CD4-positive, CD25-positive, alpha-beta regulatory T cell (primary cell): Measurements from ENCODE around the gene PCBP3. TPM values are rescaled to one million over a fixed set of nuclear protein-coding genes. Genes with fewer than 3 reads are reported as not detected.

Source experiments
- ATAC-seq, 2 donors: fragments of 150-1000 bp; cut with Tn5 transposase; one replicate each; pipeline ENCODE4 v1.10.0; 2021; ENCODE audit warnings: low read depth in 2 of 2, moderate number of reproducible peaks in 2 of 2, moderate library complexity in 1 of 2
- DNase-seq, 3 donors: peaks; one replicate each; pipeline versions ENCODE4 v3.0.0 to v3.0.0-alpha.2; 2012 to 2022; ENCODE audit warnings: mixed read lengths in 1 of 3
- H3K27ac ChIP-seq: one replicate; pipeline ENCODE4 v1.7.0; 2013; ENCODE audit warnings: mild to moderate bottlenecking, low read length; ENCODE audit not compliant: insufficient read depth, poor library complexity, severe bottlenecking
- H3K27me3 ChIP-seq: one replicate; pipeline ENCODE4 v1.7.0; 2013; ENCODE audit warnings: low read length; ENCODE audit not compliant: control insufficient read depth, insufficient read depth
- H3K36me3 ChIP-seq: one replicate; pipeline ENCODE4 v1.7.0; 2013; ENCODE audit warnings: mild to moderate bottlenecking, low read length, moderate library complexity; ENCODE audit not compliant: control insufficient read depth, insufficient read depth
- H3K4me1 ChIP-seq: 2 replicates; pipeline ENCODE4 v1.7.0; 2013; ENCODE audit warnings: mild to moderate bottlenecking, low read length; ENCODE audit not compliant: insufficient read depth, control insufficient read depth, poor library complexity, severe bottlenecking
- H3K4me3 ChIP-seq: one replicate; pipeline ENCODE4 v1.7.0; 2013; ENCODE audit warnings: low read depth, mild to moderate bottlenecking, low read length, moderate library complexity
- H3K9me3 ChIP-seq, 2 experiments: 1 replicate in 1 of 2; 2 replicates in 1 of 2; pipeline ENCODE4 v1.7.0; 2013; ENCODE audit warnings: low read length in 2 of 2, mild to moderate bottlenecking in 1 of 2, moderate library complexity in 1 of 2; ENCODE audit not compliant: control insufficient read depth in 2 of 2
- H3K27ac Mint-ChIP-seq, 3 donors: one replicate each; pipeline ENCODE4 v1.8.0; 2020 to 2022; ENCODE audit warnings: mild to moderate bottlenecking in 3 of 3, mixed read lengths in 3 of 3, moderate library complexity in 2 of 3
- H3K27me3 Mint-ChIP-seq: one replicate; pipeline ENCODE4 v1.8.0; 2022; ENCODE audit warnings: mild to moderate bottlenecking, mixed read lengths
- H3K36me3 Mint-ChIP-seq: one replicate; pipeline ENCODE4 v1.8.0; 2020; ENCODE audit warnings: mixed read lengths
- H3K4me1 Mint-ChIP-seq, 4 donors: one replicate each; pipeline ENCODE4 v1.8.0; 2020 to 2022; ENCODE audit warnings: mixed read lengths in 4 of 4, mild to moderate bottlenecking in 1 of 4
- H3K4me3 Mint-ChIP-seq, 4 donors: one replicate each; pipeline ENCODE4 v1.8.0; 2020 to 2022; ENCODE audit warnings: mild to moderate bottlenecking in 4 of 4, mixed read lengths in 4 of 4, moderate library complexity in 3 of 4
- H3K9me3 Mint-ChIP-seq, 7 donors: one replicate each; pipeline ENCODE4 v1.8.0; 2020 to 2022; ENCODE audit warnings: mixed read lengths in 7 of 7, mild to moderate bottlenecking in 3 of 7, moderate library complexity in 2 of 7
- polyA plus RNA-seq, 4 donors: library from polyadenylated mRNA; unstranded; fragments of 300-500 nt; fragmentation: Illumina TruSeq; gene quantifications; one replicate each; pipeline ENCODE4 v1.2.3, GENCODE V29; 2021
- total RNA-seq: library from RNA; stranded (reverse); gene quantifications from one replicate; pipeline ENCODE4 v1.2.3, GENCODE V29; 2022

PCBP3 gene
- total and polyA plus RNA-seq, 5 donors from 2014 or later = 0.72 to 5.3 (median 2.3) TPM

DNA sequence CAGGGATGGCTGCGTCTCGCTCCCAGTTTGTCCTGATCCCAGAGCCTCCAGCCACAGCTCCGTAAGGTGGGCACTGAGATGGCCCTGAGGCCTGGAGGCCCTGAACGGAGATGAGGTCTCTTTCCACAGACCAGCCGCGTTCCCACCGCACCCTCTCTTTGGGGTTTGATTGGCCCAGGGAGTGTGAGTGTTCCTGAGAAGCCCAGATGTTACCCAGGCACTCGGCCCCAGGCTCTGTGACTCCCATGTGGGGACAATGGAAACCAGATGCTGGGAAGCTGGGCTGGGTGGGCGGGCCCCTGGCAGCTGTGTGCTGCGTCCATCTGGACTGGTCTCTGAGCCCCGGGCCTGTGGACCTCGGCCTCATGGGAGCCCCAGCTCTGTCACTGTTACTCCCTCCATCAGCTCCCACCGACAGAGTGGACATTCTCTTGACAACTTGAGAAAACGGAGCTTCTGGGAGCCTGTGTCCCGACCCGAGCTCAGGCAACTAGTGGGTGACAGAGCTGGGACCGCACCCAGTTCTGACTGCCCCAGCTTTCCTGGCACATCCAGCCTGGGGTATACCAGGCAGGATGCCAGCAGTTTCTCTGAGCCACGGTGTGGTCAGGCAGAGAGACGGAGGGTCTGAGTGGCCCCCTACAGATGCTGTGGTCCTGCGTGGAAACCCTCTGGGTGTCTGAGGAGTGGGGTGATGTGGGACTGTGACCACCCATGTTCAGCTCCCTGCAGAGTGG is 328.3 kb downstream of the PCBP3 start:
- peaks cover 4% of the 10 kb centered on the region for H3K36me3 Mint-ChIP-seq
- peaks cover 31% of the 10 kb centered on the region for H3K4me1 ChIP-seq
- peaks cover 2 to 13% (median 7%) of the 10 kb centered on the region in 4 donors for H3K4me1 Mint-ChIP-seq
- no peaks in the 10 kb centered on the region for H3K9me3 ChIP-seq
- no peak for ATAC-seq
- no peak for DNase-seq
- no peak overlapping the region for H3K4me3 ChIP-seq
- peak overlapping the region in 1 of 4 donors; percentile 24 for H3K4me3 Mint-ChIP-seq
- H3K27ac Mint-ChIP-seq = no peak overlapping the region
- peaks cover 35% of the 10 kb centered on the region for H3K27me3 Mint-ChIP-seq
- no peak overlapping the region for H3K27ac ChIP-seq
- no peaks in the 10 kb centered on the region for H3K36me3 ChIP-seq
- no peaks in the 10 kb centered on the region for H3K27me3 ChIP-seq
- H3K9me3 Mint-ChIP-seq = peaks cover 0 to 2% (median 0%) of the 10 kb centered on the region in 7 donors

GRCh38 chr21:45972353-45972715 is 328.8 kb downstream of the PCBP3 start:
- Mint-ChIP-seq H3K27me3 (peaks cover 34% of the 10 kb centered on the region), H3K4me1 (peaks cover 2 to 13% (median 7%) of the 10 kb centered on the region in 4 donors), H3K27ac (no peak overlapping the region), H3K36me3 (peaks cover 4% of the 10 kb centered on the region), H3K9me3 (peaks cover 0 to 2% (median 0%) of the 10 kb centered on the region in 7 donors), H3K4me3 (no peak overlapping the region)
- no peak for DNase-seq
- Histone ChIP-seq H3K36me3 (no peaks in the 10 kb centered on the region), H3K27ac (no peak overlapping the region), H3K4me3 (no peak overlapping the region), H3K4me1 (peaks cover 31% of the 10 kb centered on the region), H3K9me3 (no peaks in the 10 kb centered on the region), H3K27me3 (no peaks in the 10 kb centered on the region)
- ATAC-seq = no peak

DNA sequence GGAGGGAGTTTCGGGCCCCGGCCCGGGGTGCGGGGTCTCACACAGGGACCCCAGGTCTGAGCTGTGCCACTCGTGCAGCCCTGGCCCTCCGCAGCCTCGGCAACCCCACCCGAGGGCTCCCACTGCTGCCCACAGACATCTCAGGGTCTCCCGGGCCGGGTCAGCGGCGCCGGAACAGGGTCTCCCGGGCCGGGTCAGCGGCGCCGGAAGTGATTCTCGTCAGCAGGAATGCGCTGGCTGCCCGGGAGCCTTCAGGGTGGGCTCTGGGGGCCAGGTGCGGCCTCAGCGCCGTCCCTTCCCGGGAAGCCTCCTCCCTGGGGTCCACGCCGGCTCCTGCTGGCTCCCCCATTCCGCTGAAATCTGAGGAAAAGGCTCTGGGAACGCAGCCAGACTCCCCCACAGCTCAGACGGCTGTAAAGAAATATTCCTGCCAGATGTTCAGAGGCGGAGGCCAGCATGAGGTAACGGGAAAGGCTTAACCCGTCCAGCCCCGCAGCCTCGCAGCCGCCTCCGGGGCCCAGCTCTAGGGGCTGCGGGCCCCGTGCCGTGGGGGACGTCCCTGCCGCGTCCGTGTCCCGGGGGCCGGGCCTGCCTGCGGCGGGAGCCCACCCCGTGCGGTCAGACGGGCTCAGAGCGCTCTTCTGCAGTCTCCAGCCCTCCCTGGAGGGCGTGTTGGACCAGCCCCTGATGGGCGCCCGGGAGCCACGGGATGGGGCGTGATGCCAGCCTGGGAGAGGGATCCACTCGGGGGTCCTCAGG is 329.4 kb downstream of the PCBP3 start:
- H3K27ac Mint-ChIP-seq = no peak overlapping the region
- H3K36me3 Mint-ChIP-seq = peaks cover 4% of the 10 kb centered on the region
- no peak for DNase-seq
- peaks cover 34% of the 10 kb centered on the region for H3K27me3 Mint-ChIP-seq
- no peaks in the 10 kb centered on the region for H3K9me3 ChIP-seq
- H3K4me3 Mint-ChIP-seq = peak overlapping the region in 3 of 4 donors; percentile 50 to 96 (median 81)
- no peak overlapping the region for H3K27ac ChIP-seq
- H3K4me3 ChIP-seq = peak overlapping the region; percentile 51
- peaks cover 0 to 2% (median 0%) of the 10 kb centered on the region in 7 donors for H3K9me3 Mint-ChIP-seq
- H3K4me1 Mint-ChIP-seq = peaks cover 2 to 13% (median 7%) of the 10 kb centered on the region in 4 donors
- no peaks in the 10 kb centered on the region for H3K36me3 ChIP-seq
- peaks cover 31% of the 10 kb centered on the region for H3K4me1 ChIP-seq
- no peak for ATAC-seq
- no peaks in the 10 kb centered on the region for H3K27me3 ChIP-seq

GRCh38 chr21:45973475-45974072 is 330.0 kb downstream of the PCBP3 start:
- Histone ChIP-seq H3K4me3 (peak overlapping the region; percentile 51), H3K36me3 (no peaks in the 10 kb centered on the region), H3K27me3 (no peaks in the 10 kb centered on the region), H3K27ac (no peak overlapping the region), H3K9me3 (no peaks in the 10 kb centered on the region), H3K4me1 (peaks cover 31% of the 10 kb centered on the region)
- peak overlapping the region in 2 of 3 donors; percentile 62 to 89 for H3K27ac Mint-ChIP-seq
- ATAC-seq (peak; percentile 81 to 82), DNase-seq (peak; percentile 64 to 74 (median 74))
- peaks cover 2 to 13% (median 7%) of the 10 kb centered on the region in 4 donors for H3K4me1 Mint-ChIP-seq
- peak overlapping the region; percentile 81 to 96 (median 89) for H3K4me3 Mint-ChIP-seq
- no peaks in the 10 kb centered on the region for H3K9me3 Mint-ChIP-seq
- H3K27me3 Mint-ChIP-seq = peaks cover 34% of the 10 kb centered on the region
- H3K36me3 Mint-ChIP-seq = no peaks in the 10 kb centered on the region

DNA sequence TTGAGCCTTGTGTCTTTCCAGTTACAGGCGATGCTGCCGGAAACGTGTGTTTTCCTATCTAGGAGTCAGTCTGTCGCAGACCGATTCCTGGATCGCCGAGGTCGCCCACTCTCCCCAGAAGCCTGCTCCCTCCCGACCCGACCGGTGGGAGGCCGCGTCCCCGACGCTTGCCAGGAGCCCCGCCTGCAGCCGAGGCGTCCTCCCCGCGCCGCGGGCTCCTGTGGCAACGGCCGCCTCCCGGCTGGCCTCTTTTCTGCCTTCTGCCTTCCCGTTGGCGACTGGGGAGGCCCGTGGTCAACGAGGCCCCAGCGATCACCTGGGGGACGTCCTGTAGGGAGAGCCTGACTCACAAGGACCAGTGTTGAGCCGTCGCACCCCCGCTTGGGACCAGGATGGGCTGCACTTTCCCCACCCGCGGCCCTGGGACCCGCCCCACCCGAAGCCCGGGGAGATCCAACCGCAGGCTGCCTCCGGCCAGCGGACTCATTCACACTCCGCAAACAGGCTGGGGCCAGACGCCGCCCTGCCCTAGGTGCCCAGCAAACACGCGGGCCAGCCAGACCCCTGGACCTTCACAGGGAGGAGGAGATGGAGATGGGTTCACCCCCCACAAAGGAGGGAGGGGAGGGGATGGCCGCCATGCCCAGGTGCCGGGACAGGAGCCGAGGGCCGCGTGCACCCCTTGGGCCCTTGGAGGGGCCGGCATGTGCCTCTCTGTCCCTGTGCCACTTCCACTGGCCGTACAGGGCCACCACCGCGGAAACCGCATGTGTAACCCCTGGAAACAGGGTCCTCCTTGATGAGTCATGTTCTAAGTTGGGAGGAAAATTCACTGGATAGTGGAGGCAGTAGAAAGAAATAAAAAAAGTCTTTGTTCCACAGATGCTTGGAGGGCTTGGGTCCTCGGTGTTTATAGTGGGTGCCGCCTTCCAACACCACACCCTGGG is 330.8 kb downstream of the PCBP3 start:
- no peaks in the 10 kb centered on the region for H3K36me3 Mint-ChIP-seq
- H3K9me3 Mint-ChIP-seq = no peaks in the 10 kb centered on the region
- Histone ChIP-seq H3K27ac (no peak overlapping the region), H3K27me3 (no peaks in the 10 kb centered on the region), H3K4me3 (no peak overlapping the region), H3K4me1 (peaks cover 31% of the 10 kb centered on the region), H3K9me3 (no peaks in the 10 kb centered on the region), H3K36me3 (no peaks in the 10 kb centered on the region)
- peak overlapping the region; percentile 81 to 96 (median 89) for H3K4me3 Mint-ChIP-seq
- H3K27ac Mint-ChIP-seq = peak overlapping the region in 1 of 3 donors; percentile 31
- DNase-seq (peak in 1 of 3 donors; percentile 26), ATAC-seq (peak in 1 of 2 donors; percentile 38)
- peaks cover 2 to 13% (median 7%) of the 10 kb centered on the region in 4 donors for H3K4me1 Mint-ChIP-seq
- peaks cover 34% of the 10 kb centered on the region for H3K27me3 Mint-ChIP-seq

- no peaks in the 10 kb centered on the region for H3K36me3 ChIP-seq
- no peak for ATAC-seq
- peaks cover 28% of the 10 kb centered on the region for H3K27me3 Mint-ChIP-seq
These were observed 331.6 kb downstream of the PCBP3 start for GRCh38 chr21:45975020-45975666.

More at GRCh38 chr21:45975020-45975666, 331.6 kb downstream of the PCBP3 start:
- peaks cover 2 to 15% (median 7%) of the 10 kb centered on the region in 4 donors for H3K4me1 Mint-ChIP-seq
- H3K4me1 ChIP-seq = peaks cover 31% of the 10 kb centered on the region
- no peaks in the 10 kb centered on the region for H3K27me3 ChIP-seq
- DNase-seq = no peak
- H3K4me3 ChIP-seq = no peak overlapping the region
- no peak overlapping the region for H3K27ac Mint-ChIP-seq
- H3K36me3 Mint-ChIP-seq = no peaks in the 10 kb centered on the region
- H3K9me3 Mint-ChIP-seq = no peaks in the 10 kb centered on the region
- H3K4me3 Mint-ChIP-seq = peak overlapping the region in 3 of 4 donors; percentile 32 to 57 (median 41)
- H3K9me3 ChIP-seq = no peaks in the 10 kb centered on the region
- no peak overlapping the region for H3K27ac ChIP-seq
